ENCODE measurements around the gene FGF18. TPM values are rescaled to one million over a fixed set of nuclear protein-coding genes. Genes with fewer than 3 reads are reported as not detected.
"Not testable (repeated sequence)": the region's sequence is repeated elsewhere in the genome, so short reads cannot be mapped to it uniquely, and the experiment has no call there.

FGF18 gene
- total RNA-seq, 2 donors from 2014 or later = 0.35 TPM; not detected in 1

DNA sequence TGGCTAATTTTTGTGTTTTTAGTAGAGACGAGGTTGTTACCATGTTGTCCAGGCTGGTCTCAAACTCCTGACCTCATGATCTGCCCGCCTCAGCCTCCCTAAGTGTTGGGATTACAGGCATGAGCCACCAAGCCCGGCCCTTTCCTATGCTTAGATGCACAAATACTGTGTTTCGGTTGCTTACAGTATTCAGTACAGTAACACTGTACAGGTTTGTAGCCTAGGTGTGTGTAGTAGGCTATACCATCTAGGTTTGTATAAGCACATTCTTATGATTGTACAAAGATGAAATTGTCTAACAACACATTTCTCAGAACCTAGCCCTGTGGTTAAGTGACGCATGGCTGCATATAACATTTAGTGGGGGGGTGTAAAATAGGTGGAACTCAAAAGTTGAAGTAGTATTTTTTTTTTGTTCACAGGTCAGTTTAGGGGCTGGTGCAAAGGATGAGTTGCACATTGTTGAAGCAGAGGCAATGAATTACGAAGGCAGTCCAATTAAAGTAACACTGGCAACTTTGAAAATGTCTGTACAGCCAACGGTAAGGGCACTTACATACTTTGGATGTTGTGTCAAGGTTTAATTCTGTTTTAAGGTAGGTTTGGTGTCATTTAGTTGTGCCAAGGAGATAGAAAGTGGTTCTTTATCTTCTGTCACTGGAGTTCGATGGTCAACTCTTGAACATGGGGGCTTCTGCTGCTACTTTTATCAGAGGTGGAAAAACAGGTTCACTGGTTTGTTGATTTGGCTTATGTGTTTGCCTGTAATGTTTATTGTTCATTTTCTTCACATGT is 28.4 kb upstream of the FGF18 start:
- intact Hi-C loops (cut with DNase I) = no loop called here
- Histone ChIP-seq H3K9ac (ENCODE audit: low read depth in 2 of 2, low read length in 2 of 2) (no peak overlapping the region), H3K4me3 (no peak overlapping the region), H3K36me3 (peaks cover 6% of the 10 kb centered on the region), H3K27ac (no peak overlapping the region), H3K4me1 (peaks cover 9% of the 10 kb centered on the region), H3K27me3 (no peaks in the 10 kb centered on the region), H3K9me3 (no peaks in the 10 kb centered on the region)
- TF ChIP-seq, protein P1, sequence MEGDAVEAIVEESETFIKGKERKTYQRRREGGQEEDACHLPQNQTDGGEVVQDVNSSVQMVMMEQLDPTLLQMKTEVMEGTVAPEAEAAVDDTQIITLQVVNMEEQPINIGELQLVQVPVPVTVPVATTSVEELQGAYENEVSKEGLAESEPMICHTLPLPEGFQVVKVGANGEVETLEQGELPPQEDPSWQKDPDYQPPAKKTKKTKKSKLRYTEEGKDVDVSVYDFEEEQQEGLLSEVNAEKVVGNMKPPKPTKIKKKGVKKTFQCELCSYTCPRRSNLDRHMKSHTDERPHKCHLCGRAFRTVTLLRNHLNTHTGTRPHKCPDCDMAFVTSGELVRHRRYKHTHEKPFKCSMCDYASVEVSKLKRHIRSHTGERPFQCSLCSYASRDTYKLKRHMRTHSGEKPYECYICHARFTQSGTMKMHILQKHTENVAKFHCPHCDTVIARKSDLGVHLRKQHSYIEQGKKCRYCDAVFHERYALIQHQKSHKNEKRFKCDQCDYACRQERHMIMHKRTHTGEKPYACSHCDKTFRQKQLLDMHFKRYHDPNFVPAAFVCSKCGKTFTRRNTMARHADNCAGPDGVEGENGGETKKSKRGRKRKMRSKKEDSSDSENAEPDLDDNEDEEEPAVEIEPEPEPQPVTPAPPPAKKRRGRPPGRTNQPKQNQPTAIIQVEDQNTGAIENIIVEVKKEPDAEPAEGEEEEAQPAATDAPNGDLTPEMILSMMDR (IDR thresholded peaks at IDR 0.05) = no peak
- no peak for DNase-seq

DNA sequence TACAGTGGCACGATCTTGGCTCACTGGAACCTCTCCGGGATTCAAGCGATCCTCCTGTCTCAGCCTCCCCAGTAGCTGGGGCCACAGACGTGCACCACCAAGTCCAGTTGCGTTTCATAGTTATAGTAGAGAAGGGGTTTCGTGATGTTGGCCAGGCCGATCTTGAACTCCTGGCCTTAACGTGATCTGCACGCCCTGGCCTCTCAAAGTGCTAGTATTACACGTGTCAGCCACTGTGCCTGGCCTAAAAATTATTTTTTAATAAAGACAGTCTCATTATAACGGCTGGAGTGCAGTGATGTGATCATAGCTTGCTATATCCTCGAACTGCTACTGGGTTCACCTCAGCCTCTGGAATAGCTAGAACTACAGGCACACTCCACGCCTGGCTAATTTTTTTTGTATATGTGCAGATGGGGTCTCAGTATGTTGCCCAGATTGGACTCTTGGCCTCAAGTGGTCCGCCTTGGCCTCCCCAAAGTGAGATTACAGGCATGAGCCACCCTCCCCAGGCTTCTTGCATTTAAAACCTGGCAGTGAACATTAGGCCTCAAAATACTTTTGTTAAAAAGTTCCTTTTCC is 27.4 kb upstream of the FGF18 start:
- Histone ChIP-seq H3K36me3 (peaks cover 8% of the 10 kb centered on the region), H3K9me3 (no peaks in the 10 kb centered on the region), H3K9ac (ENCODE audit: low read depth in 2 of 2, low read length in 2 of 2) (no peak overlapping the region), H3K27ac (no peak overlapping the region), H3K4me1 (peaks cover 9% of the 10 kb centered on the region), H3K4me3 (no peak overlapping the region), H3K27me3 (no peaks in the 10 kb centered on the region)
- no peak for DNase-seq
- intact Hi-C loops (cut with DNase I) = no loop called here
- TF ChIP-seq, protein P1 (IDR thresholded peaks at IDR 0.05) = no peak

DNA sequence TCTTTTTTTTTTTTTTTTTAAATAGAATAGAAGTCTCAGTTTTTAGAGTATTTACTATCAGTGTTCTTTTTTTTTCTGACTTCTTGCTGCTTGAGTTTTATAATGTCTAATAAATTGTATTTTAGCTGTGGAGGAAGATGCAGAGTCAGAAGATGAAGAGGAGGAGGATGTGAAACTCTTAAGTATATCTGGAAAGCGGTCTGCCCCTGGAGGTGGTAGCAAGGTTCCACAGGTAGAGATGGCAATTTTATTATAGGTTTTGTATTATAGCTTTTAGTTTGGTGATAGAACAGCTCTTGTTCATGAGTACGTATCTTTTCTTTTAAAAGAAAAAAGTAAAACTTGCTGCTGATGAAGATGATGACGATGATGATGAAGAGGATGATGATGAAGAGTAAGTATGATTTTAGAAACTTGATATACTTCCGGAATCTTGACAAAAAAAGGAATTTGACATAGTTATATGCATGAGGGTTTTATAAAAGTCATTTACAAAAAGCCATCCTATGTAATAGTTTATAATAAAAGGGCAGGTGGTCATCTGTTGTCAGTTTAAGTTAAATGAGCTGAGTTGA is 26.8 kb upstream of the FGF18 start:
- intact Hi-C loops (cut with DNase I) = no loop called here
- Histone ChIP-seq H3K4me1 (peaks cover 9% of the 10 kb centered on the region), H3K9ac (ENCODE audit: low read depth in 2 of 2, low read length in 2 of 2) (no peak overlapping the region), H3K9me3 (no peaks in the 10 kb centered on the region), H3K27me3 (no peaks in the 10 kb centered on the region), H3K4me3 (no peak overlapping the region), H3K27ac (no peak overlapping the region), H3K36me3 (peaks cover 12% of the 10 kb centered on the region)
- no peak for DNase-seq
- TF ChIP-seq, protein P1 (IDR thresholded peaks at IDR 0.05) = no peak

DNA sequence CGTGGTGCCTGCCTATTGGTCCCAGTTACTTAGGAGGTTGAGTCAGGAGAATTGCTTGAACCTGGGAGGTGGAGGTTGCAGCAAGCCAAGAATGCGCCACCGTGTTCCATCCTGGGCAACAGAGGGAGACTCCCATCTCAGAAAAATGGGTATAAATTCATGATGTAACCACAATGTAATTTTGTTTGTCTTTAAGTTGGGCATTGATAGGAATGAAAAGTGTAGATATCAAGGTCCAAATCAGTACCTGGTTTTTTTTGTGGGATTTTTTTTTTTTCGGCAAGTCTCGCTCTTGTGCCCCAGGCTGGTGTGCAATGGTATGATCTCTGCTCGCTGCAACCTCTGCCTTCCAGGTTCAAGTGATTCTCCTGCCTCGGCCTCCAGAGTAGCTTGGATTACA is 24.4 kb upstream of the FGF18 start:
- no peaks in the 10 kb centered on the region for H3K27me3 ChIP-seq
- intact Hi-C loops (cut with DNase I) = no loop called here
- no peak overlapping the region for H3K27ac ChIP-seq
- TF ChIP-seq, protein P1 (IDR thresholded peaks at IDR 0.05) = no peak
- H3K4me1 ChIP-seq = peaks cover 4% of the 10 kb centered on the region
- no peak for DNase-seq
- H3K9me3 ChIP-seq = no peaks in the 10 kb centered on the region
- H3K9ac ChIP-seq (ENCODE audit: low read depth in 2 of 2, low read length in 2 of 2) = no peak overlapping the region
- peaks cover 12% of the 10 kb centered on the region for H3K36me3 ChIP-seq
- no peak overlapping the region for H3K4me3 ChIP-seq

DNA sequence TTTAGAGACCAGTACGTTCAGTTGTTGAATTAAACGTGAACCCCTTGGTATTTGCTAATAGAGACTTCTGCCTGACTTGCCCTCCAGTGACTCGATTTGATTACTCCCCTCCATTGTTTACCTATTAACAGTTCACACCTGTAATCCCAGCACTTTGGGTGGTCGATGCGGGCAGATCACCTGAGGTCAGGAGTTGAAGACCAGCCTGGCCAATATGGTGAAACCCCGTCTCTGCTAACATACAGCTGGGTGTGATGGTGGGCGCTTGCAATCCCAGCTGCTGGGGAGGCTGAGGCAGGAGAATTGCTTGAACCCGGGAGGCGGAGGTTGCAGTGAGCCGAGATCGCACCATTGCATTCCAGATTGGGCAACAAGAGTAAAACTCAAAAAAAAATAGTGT is 22.9 kb upstream of the FGF18 start:
- intact Hi-C loops (cut with DNase I); H3K27ac ChIP-seq; H3K9me3 ChIP-seq; H3K9ac ChIP-seq (ENCODE audit: low read depth in 2 of 2, low read length in 2 of 2); H3K27me3 ChIP-seq; H3K4me1 ChIP-seq; DNase-seq; H3K4me3 ChIP-seq: not testable (repeated sequence)
- H3K36me3 ChIP-seq = peaks cover 19% of the 10 kb centered on the region

DNA sequence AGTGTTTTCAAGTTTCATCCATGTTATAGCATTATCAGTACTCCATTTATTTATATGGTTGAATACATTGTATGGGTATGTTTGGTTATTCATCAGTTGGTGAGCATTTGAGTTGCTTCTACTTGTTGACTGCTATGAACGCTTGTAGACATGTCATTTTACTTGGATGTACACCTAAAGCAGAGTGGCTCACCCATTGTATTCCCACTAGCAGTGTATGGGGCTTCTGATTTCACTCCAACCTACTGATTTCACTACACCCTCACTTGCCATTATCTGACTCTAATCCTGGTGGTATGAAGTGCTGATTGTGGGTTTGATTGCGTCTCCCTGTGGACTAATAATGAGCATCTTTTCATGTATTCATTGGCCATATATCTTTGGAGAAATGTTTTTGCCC is 22.3 kb upstream of the FGF18 start:
- intact Hi-C loops (cut with DNase I) = no loop called here
- Histone ChIP-seq H3K36me3 (peaks cover 19% of the 10 kb centered on the region), H3K4me3 (no peak overlapping the region), H3K4me1 (no peaks in the 10 kb centered on the region), H3K9ac (ENCODE audit: low read depth in 2 of 2, low read length in 2 of 2) (no peak overlapping the region), H3K27ac (no peak overlapping the region), H3K9me3 (no peaks in the 10 kb centered on the region), H3K27me3 (no peaks in the 10 kb centered on the region)
- DNase-seq = no peak
- TF ChIP-seq, protein P1 (IDR thresholded peaks at IDR 0.05) = no peak

Measured in colonic mucosa (tissue), 4 donors.